H1 (cell line): ENCODE results near the gene SIGLEC10. TPM values are rescaled to one million over a fixed set of nuclear protein-coding genes. Genes with fewer than 3 reads are reported as not detected.

Source experiments
- CTCF ChIP-seq, 3 experiments: IDR thresholded peaks; 1 replicate in 2 of 3; 2 replicates in 1 of 3; pipeline versions ENCODE4 v1.5.1 to v1.6.1; 2011; ENCODE audit warnings: low read length in 3 of 3, mild to moderate bottlenecking in 3 of 3, inconsistent platforms in 2 of 3, low read depth in 1 of 3, moderate library complexity in 1 of 3; ENCODE audit not compliant: insufficient read depth in 1 of 3; ENCODE audit errors: control extremely low read depth in 1 of 3
- SP2 ChIP-seq: IDR thresholded peaks from 2 replicates; pipeline ENCODE4 v1.6.1; 2012; ENCODE audit warnings: mild to moderate bottlenecking, low read length, inconsistent platforms
- polyA plus RNA-seq, 7 experiments: library from polyadenylated mRNA; depleted of rRNA in 3 of 7; stranded (reverse) in 5 of 7; unstranded in 2 of 7; fragments of >200 nt in 5 of 7; fragments of 200-250 nt in 2 of 7; gene quantifications; 1 replicate in 5 of 7; 2 replicates in 1 of 7; 4 replicates in 1 of 7; pipeline versions ENCODE4 v1.2.1 to v1.2.3, GENCODE V29; 2011 to 2013; ENCODE audit warnings: missing spikeins in 2 of 7, mixed read lengths in 2 of 7
- total RNA-seq: library from RNA; stranded (reverse); fragmentation: NEBNext Ultra II Directional; extraction: Animal tissue kit (Norgen Biotek cat#: 25700); gene quantifications from 2 replicates; pipeline ENCODE4 v1.2.1, GENCODE V29; 2021

Gene SIGLEC10
- total and polyA plus RNA-seq, 2 of the 8 experiments (the other 6 are each of a cell fraction or from before 2014, with no cell fraction given): 0.06 TPM; not detected in 1

- no peak for TF ChIP-seq CTCF (IDR thresholded peaks at IDR 0.05; ENCODE audit: control extremely low read depth in 1 of 3, insufficient read depth in 1 of 3, low read depth in 1 of 3, low read length in 3 of 3)
- no peak for TF ChIP-seq SP2
- TF ChIP-seq, all 59 proteins: peak for 0
Observed at GRCh38 chr19:51410950-51411748, 6.3 kb downstream of the SIGLEC10 start (continued).
